PFSK-1 (cell line): ENCODE measurements around the gene PNKD.

Source experiments
- POLR2AphosphoS5 ChIP-seq: IDR thresholded peaks from 2 replicates; pipeline ENCODE4 v1.6.1; 2012; ENCODE audit warnings: low read depth, mild to moderate bottlenecking, control low read depth, low read length, moderate library complexity
- TAF1 ChIP-seq: IDR thresholded peaks from 2 replicates; pipeline ENCODE4 v1.6.1; 2012; ENCODE audit warnings: low read length, control low read depth, borderline replicate concordance; ENCODE audit not compliant: insufficient read depth
- TF ChIP-seq, protein P1 (sequence below), 2 experiments: IDR thresholded peaks; 2 replicates each; pipeline versions ENCODE4 v1.6.1 to v1.8.0; 2011 to 2012; ENCODE audit warnings: low read depth in 2 of 2, low read length in 2 of 2, control low read depth in 1 of 2, inconsistent platforms in 1 of 2, mild to moderate bottlenecking in 1 of 2, moderate library complexity in 1 of 2; ENCODE audit not compliant: insufficient read depth in 1 of 2

GRCh38 chr2:218260742-218261422, 9.4 kb upstream of the PNKD start, which contains the start of gene GPBAR1:
- TF ChIP-seq POLR2AphosphoS5 = no peak
- TF ChIP-seq TAF1 = no peak
- TF ChIP-seq, protein P1, sequence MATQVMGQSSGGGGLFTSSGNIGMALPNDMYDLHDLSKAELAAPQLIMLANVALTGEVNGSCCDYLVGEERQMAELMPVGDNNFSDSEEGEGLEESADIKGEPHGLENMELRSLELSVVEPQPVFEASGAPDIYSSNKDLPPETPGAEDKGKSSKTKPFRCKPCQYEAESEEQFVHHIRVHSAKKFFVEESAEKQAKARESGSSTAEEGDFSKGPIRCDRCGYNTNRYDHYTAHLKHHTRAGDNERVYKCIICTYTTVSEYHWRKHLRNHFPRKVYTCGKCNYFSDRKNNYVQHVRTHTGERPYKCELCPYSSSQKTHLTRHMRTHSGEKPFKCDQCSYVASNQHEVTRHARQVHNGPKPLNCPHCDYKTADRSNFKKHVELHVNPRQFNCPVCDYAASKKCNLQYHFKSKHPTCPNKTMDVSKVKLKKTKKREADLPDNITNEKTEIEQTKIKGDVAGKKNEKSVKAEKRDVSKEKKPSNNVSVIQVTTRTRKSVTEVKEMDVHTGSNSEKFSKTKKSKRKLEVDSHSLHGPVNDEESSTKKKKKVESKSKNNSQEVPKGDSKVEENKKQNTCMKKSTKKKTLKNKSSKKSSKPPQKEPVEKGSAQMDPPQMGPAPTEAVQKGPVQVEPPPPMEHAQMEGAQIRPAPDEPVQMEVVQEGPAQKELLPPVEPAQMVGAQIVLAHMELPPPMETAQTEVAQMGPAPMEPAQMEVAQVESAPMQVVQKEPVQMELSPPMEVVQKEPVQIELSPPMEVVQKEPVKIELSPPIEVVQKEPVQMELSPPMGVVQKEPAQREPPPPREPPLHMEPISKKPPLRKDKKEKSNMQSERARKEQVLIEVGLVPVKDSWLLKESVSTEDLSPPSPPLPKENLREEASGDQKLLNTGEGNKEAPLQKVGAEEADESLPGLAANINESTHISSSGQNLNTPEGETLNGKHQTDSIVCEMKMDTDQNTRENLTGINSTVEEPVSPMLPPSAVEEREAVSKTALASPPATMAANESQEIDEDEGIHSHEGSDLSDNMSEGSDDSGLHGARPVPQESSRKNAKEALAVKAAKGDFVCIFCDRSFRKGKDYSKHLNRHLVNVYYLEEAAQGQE (IDR thresholded peaks at IDR 0.05; ENCODE audit: insufficient read depth in 1 of 2, low read depth in 2 of 2, low read length in 2 of 2) = no peak
